HG02840 (cell line): ENCODE measurements around the gene TPI1.

Experiments
- ATAC-seq: cut with Tn5 transposase; IDR thresholded peaks from one replicate; pipeline ENCODE4 v1.9.1; 2021; ENCODE audit warnings: mild to moderate bottlenecking, moderate library complexity, moderate number of reproducible peaks; ENCODE audit not compliant: unreplicated experiment, low FRiP score

TPI1 gene

DNA sequence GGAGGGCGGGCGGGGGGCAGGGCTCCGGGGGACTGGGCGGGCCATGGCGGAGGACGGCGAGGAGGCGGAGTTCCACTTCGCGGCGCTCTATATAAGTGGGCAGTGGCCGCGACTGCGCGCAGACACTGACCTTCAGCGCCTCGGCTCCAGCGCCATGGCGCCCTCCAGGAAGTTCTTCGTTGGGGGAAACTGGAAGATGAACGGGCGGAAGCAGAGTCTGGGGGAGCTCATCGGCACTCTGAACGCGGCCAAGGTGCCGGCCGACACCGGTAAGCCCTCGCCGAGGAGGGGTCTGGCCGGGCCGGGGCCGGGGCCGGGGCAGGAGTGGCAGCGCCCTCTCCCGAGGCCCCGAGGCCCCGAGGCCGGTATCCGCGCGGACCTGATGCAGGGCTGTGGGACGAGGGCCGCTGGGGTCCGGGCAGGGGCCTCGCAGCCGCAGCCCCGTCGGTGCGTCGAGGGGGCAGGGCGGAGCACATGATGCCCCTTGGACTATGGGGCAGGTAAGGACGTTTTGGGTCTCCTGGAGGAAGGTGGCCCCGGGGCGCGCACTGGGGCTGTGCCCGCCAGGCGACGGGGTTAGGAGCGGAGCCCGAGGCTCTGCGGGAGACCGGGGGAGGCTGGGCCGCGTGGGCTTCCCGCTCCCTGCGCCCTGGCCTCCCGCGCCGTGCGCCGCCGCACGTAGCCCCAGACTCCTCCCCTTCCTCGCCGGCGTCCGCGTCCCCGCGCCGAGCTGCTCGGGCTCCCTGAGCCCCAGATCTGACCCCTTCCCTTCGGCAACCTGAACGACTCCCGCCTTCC, at the start of gene TPI1:
Gene TPI1 (plus strand): TSS at position 119 of the 798 bp plus-strand sequence. CDS start 36 bp downstream, at position 155.
- ATAC-seq = peak; percentile 62

DNA sequence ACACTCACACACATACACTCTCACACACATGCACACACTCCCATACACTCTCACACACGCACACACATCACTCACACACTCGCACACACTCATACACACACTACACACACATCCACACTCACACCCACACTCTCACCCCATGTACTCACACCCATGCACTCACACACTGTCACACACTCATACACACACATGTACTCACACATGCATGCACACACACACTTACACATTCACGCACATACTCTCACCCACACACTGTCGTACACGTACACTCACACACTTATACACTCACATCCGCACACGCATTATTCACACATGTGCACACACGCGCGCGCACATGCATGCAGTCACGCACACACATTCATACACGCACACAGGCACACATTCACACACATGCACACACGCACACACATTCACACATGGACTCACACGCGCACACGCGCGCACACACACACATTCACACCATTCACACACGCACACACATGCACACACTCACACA, 49.6 kb upstream of the TPI1 start:
- no peak for ATAC-seq

- no peak for ATAC-seq
Observed at GRCh38 chr12:6818222-6818621, 49.1 kb upstream of the TPI1 start.

DNA sequence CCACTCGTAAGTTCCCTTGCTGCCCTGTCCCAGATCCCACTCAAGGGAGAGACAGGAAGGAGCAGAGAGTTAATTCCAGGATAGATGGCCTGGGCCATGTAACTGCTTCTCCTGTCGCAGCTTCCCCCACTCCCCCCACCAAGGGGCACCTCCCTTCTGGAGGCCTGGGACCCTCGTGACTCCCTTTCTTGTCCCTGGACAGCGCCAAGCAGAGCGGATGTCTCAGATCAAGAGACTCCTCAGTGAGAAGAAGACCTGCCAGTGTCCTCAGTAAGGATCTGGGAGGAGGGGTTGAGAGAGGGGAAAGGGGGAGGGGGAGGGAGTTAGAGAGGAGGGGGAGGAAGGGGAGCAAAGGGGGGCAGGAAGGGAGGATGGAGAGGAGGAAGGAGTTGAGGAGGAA, 48.7 kb upstream of the TPI1 start:
- ATAC-seq = no peak

DNA sequence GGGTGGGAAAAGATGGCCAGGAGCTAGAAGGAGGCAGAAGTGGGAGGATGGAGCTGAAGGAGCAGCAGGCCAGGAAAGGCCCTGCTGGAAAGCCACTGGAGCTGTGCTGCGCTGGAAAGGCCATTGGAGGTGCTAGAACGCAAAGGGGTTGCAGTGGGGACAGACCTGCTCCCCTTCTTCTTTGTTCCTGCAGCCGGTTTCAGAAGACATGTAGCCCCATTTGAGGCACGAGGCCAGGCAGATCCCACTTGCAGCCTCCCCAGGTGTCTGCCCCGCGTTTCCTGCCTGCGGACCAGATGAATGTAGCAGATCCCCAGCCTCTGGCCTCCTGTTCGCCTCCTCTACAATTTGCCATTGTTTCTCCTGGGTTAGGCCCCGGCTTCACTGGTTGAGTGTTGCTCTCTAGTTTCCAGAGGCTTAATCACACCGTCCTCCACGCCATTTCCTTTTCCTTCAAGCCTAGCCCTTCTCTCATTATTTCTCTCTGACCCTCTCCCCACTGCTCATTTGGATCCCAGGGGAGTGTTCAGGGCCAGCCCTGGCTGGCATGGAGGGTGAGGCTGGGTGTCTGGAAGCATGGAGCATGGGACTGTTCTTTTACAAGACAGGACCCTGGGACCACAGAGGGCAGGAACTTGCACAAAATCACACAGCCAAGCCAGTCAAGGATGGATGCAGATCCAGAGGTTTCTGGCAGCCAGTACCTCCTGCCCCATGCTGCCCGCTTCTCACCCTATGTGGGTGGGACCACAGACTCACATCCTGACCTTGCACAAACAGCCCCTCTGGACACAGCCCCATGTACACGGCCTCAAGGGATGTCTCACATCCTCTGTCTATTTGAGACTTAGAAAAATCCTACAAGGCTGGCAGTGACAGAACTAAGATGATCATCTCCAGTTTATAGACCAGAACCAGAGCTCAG, 48.0 kb upstream of the TPI1 start:
- ATAC-seq = no peak

GRCh38 chr12:6820166-6820565, 47.2 kb upstream of the TPI1 start:
- no peak for ATAC-seq

DNA sequence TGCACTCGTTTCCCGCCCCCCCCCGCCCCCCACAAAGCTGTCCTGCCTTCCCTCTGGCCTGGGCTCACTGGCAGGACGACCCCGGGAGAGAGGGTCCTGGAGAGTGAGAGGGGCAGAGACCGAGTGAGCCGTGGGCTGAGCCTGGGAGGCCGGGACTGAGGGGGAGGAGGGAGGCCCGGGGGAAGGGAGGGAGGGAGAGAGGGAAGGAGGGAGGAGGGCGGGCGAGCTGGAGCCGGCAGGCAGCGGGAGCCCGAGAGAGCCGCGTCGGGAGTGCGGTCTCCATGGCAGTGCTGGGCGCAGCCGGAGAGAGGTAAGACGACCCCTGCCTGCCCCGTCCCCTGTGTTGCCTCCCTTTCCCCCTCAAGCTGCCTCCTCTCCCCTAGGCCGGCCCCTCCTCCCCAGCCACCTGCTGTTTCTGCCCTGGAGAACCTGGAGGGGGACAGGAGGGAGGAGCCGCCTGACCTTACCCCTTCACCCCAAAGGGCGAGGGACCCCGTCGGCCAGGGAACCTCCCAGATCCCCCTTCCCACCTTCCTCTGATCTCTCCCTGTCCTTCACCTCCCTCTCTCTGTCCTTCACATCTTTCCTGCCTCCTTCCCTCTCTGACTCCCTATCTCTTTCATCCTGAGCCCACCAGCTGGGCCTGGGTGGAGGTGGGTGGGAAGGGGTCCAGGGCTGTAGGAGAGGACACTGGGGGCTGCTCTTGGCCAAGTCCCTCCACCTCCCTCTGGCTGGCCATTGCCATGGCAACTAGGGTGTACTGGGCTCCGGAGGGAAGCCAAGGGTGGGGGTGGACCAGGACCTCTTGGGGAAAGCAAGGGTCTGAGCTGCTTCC, 45.5 kb upstream of the TPI1 start, which contains the start of gene GPR162:
Gene GPR162 (plus strand): TSS at position 231 of the 835 bp plus-strand sequence. CDS start 2,078 bp downstream, outside the sequence.
- ATAC-seq = no peak

- no peak for ATAC-seq
Observed at GRCh38 chr12:6822426-6823135, 44.8 kb upstream of the TPI1 start.

DNA sequence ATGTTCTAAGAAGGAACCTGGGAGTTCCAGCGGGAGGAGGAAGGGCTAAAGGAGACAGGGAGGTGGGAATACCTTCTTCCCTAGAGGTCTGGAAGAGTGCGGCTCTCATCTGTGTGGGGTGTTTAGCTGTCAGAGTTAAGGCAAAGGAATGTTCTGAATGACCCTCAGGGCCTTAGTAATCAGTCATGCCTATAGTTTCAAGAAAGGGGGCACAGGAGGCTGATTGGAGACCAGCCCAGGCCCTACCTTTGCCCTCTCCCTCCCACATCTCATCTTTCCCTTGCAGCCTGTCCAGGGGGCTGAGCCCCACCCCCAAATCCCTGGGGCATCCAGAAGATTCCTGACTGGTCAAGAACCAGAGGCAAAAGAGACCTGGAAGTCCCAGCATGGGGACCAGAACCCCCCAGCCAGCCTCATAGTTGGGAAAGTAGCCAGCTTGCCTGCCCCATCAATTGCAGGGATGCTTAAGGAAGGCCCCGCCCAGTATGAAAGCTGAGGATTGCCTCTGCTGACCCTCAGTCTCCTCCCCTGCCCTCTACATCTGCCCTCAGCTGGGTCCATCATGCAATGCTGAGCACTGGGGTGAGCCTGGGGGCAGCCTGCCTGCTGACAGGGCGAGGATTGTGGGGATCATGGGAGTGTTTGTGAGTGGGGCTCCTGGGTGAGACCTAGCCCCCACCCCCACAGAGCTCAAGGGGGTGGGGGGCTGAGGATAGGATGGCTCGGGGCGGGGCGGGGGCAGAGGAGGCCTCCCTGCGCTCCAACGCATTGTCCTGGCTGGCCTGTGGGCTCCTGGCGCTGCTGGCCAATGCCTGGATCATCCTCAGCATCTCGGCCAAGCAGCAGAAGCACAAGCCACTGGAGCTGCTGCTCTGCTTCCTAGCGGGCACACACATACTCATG, 43.9 kb upstream of the TPI1 start:
- ATAC-seq = no peak

- no peak for ATAC-seq
Observed at GRCh38 chr12:6824085-6824775, 43.1 kb upstream of the TPI1 start.

- ATAC-seq = no peak
Observed at GRCh38 chr12:6824901-6825381, 42.4 kb upstream of the TPI1 start.

DNA sequence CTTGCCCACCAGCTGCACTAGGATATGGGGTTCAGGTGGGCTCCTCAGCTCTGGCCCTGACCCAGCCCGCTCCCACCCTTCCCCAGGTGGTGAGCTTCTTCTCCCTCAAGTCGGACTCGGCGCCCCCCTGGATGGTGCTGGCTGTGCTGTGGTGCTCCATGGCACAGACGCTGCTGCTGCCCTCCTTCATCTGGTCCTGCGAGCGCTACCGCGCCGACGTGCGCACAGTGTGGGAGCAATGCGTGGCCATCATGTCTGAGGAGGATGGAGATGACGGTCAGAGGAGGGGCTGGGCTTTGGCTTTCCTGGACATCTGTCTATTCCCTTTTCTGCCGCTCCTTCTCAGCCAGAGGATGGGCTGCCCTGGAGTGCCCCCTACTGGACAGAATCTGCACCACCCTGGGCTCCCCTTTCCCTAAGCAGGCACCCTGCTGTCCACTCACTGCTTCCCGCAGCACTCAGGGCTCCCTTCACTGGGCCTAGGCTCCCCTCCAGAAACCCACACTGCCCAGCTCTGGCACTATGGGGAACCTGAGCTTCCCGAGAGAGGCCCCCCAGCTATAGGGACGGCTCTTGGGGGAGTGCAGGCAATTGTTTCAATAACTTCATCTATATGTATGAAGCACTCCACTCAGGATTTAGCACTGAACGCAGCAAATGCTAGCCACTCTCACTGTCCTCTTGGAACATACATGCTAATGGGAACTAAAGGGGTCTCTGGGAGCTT, 41.8 kb upstream of the TPI1 start:
- ATAC-seq = no peak

- no peak for ATAC-seq
Observed at GRCh38 chr12:6826125-6826733, 41.1 kb upstream of the TPI1 start.

- no peak for ATAC-seq
Observed at GRCh38 chr12:6826734-6827436, 40.4 kb upstream of the TPI1 start.

DNA sequence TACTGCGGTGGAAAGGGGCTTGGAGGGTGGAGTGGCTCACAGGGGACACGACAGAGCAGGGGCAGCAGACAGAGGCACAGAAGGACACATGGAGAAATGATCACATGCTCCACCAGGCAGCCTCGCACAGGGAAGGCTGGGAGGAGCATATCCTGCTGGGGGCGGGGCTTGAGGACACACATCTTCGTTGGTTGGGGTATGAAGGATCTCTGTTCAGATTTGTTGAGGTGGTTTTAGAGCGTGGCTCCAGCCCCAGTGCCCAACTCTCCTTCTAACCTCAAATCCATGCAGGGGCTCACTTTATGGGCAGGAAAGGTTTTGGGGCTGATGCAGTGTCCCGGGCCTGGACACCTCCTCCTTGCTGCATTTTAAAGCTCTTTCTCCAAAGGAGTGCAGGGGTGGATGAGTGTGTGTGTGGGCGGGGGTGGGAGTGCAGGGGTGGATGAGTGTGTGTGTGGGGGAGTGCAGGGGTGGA, 39.9 kb upstream of the TPI1 start:
- no peak for ATAC-seq
